ENCODE measurements around the gene SLC16A4.

Gene SLC16A4

DNA sequence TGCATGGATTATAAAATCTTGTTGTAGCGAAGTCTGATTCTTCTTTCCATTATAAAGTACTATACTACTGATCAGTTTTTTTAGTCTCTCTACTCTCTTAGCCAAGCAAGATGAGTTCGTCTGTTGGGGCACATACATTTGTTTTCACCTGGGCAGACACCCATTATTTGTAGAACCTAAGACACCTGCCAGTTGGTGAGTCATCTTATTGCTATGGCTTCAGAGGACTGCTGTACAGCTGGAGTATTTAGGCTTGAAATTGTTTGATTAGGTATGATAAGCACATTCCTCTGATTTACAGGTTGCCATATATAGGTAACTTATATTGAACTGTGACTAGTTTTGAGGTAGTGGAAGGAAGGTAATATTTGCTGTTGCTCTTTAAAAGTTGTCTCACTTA, 34.4 kb downstream of the SLC16A4 start:
- no peak overlapping the region for H3K4me3 ChIP-seq (ENCODE audit: low read depth, low read length)
- no peak for DNase-seq (ENCODE audit: low read depth)
- TF ChIP-seq, protein P1, sequence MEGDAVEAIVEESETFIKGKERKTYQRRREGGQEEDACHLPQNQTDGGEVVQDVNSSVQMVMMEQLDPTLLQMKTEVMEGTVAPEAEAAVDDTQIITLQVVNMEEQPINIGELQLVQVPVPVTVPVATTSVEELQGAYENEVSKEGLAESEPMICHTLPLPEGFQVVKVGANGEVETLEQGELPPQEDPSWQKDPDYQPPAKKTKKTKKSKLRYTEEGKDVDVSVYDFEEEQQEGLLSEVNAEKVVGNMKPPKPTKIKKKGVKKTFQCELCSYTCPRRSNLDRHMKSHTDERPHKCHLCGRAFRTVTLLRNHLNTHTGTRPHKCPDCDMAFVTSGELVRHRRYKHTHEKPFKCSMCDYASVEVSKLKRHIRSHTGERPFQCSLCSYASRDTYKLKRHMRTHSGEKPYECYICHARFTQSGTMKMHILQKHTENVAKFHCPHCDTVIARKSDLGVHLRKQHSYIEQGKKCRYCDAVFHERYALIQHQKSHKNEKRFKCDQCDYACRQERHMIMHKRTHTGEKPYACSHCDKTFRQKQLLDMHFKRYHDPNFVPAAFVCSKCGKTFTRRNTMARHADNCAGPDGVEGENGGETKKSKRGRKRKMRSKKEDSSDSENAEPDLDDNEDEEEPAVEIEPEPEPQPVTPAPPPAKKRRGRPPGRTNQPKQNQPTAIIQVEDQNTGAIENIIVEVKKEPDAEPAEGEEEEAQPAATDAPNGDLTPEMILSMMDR (IDR thresholded peaks at IDR 0.05; ENCODE audit: low read depth, low read length) = no peak
- TF ChIP-seq MAX (IDR thresholded peaks at IDR 0.05; ENCODE audit: low read depth, low read length) = no peak
- no peak for TF ChIP-seq POLR2A (IDR thresholded peaks at IDR 0.05; ENCODE audit: extremely low read depth, insufficient read length)
- TF ChIP-seq MYC (IDR thresholded peaks at IDR 0.05; ENCODE audit: low read depth, low read length) = no peak

DNA sequence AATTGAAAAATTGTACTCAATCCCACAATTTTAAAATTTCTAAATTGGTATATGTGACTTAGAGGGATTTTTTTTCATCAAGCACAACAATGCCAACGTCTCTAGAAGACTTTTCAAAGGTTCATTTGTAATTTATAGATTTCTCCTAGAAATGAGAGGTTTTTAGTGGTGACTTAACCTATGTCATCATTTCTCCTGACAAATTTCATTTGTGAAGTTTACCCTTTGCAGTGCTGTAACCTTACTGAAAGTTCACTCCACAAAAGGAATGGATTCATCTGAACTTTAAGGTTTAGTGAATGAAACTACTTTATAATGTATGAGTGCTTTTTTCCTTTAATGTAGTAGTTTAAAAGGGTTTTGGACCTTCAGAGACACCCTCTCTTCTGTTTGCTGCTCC, 35.5 kb downstream of the SLC16A4 start:
- no peak for TF ChIP-seq MYC (IDR thresholded peaks at IDR 0.05; ENCODE audit: low read depth, low read length)
- TF ChIP-seq, protein P1 (IDR thresholded peaks at IDR 0.05; ENCODE audit: low read depth, low read length) = no peak
- no peak for TF ChIP-seq MAX (IDR thresholded peaks at IDR 0.05; ENCODE audit: low read depth, low read length)
- no peak for TF ChIP-seq POLR2A (IDR thresholded peaks at IDR 0.05; ENCODE audit: extremely low read depth, insufficient read length)
- H3K4me3 ChIP-seq (ENCODE audit: low read depth, low read length) = no peak overlapping the region
- DNase-seq (ENCODE audit: low read depth) = no peak

GRCh38 chr1:110350360-110350759, 40.5 kb downstream of the SLC16A4 start:
- DNase-seq (ENCODE audit: low read depth) = no peak
- TF ChIP-seq MYC (IDR thresholded peaks at IDR 0.05; ENCODE audit: low read depth, low read length) = no peak
- TF ChIP-seq, protein P1 (IDR thresholded peaks at IDR 0.05; ENCODE audit: low read depth, low read length) = no peak
- no peak for TF ChIP-seq MAX (IDR thresholded peaks at IDR 0.05; ENCODE audit: low read depth, low read length)
- TF ChIP-seq POLR2A (IDR thresholded peaks at IDR 0.05; ENCODE audit: extremely low read depth, insufficient read length) = no peak
- H3K4me3 ChIP-seq (ENCODE audit: low read depth, low read length) = peak overlapping the region; percentile 35

- TF ChIP-seq, protein P1 (IDR thresholded peaks at IDR 0.05; ENCODE audit: low read depth, low read length) = no peak
- no peak for TF ChIP-seq MYC (IDR thresholded peaks at IDR 0.05; ENCODE audit: low read depth, low read length)
- TF ChIP-seq MAX (IDR thresholded peaks at IDR 0.05; ENCODE audit: low read depth, low read length) = no peak
- TF ChIP-seq POLR2A (IDR thresholded peaks at IDR 0.05; ENCODE audit: extremely low read depth, insufficient read length) = no peak
- DNase-seq (ENCODE audit: low read depth) = no peak
- peak overlapping the region; percentile 30 for H3K4me3 ChIP-seq (ENCODE audit: low read depth, low read length)
Observed at GRCh38 chr1:110348771-110349170, 42.1 kb downstream of the SLC16A4 start.

- DNase-seq (ENCODE audit: low read depth) = no peak
Observed at GRCh38 chr1:110348050-110348449, 42.8 kb downstream of the SLC16A4 start.

More at GRCh38 chr1:110348050-110348449, 42.8 kb downstream of the SLC16A4 start:
- TF ChIP-seq MAX (IDR thresholded peaks at IDR 0.05; ENCODE audit: low read depth, low read length) = no peak
- TF ChIP-seq POLR2A (IDR thresholded peaks at IDR 0.05; ENCODE audit: extremely low read depth, insufficient read length) = no peak
- TF ChIP-seq, protein P1 (IDR thresholded peaks at IDR 0.05; ENCODE audit: low read depth, low read length) = no peak
- no peak for TF ChIP-seq MYC (IDR thresholded peaks at IDR 0.05; ENCODE audit: low read depth, low read length)
- peak overlapping the region; percentile 30 for H3K4me3 ChIP-seq (ENCODE audit: low read depth, low read length)

Data from NB4 (cell line).